CD8-positive, alpha-beta memory T cell (primary cell): ENCODE data around the gene SSR3. TPM values are rescaled to one million over a fixed set of nuclear protein-coding genes. Genes with fewer than 3 reads are reported as not detected.
"Not testable (repeated sequence)": the region's sequence is repeated elsewhere in the genome, so short reads cannot be mapped to it uniquely, and the experiment has no call there.

ENCODE experiments used
- CTCF ChIA-PET: fragments of 350-600 bp; sonication (Branson Sonifier 250); formaldehyde crosslinking; loops from one replicate; lab custom pipeline; 2021; ENCODE audit warnings: antibody characterized with exemption; lab: Charles Lee
- POLR2A ChIA-PET: fragments of 350-600 bp; sonication (Branson Sonifier 250); formaldehyde crosslinking; loops from one replicate; lab custom pipeline; 2021; ENCODE audit warnings: antibody characterized with exemption; lab: Charles Lee
- DNase-seq, 5 donors: peaks; one replicate each; pipeline versions ENCODE4 v3.0.0 to v3.0.0-alpha.2; 2020 to 2022; ENCODE audit warnings: mixed read lengths in 1 of 5
- H3K27ac ChIP-seq: one replicate; pipeline ENCODE4 v1.7.0; 2013; ENCODE audit warnings: low read depth, mild to moderate bottlenecking, low read length, moderate library complexity
- H3K27me3 ChIP-seq: 2 replicates; pipeline ENCODE4 v1.7.0; 2013; ENCODE audit warnings: low read length, mild to moderate bottlenecking; ENCODE audit not compliant: insufficient read depth, poor library complexity, severe bottlenecking
- H3K36me3 ChIP-seq: 2 replicates; pipeline ENCODE4 v1.7.0; 2013; ENCODE audit warnings: mild to moderate bottlenecking, low read length, moderate library complexity; ENCODE audit not compliant: insufficient read depth
- H3K4me1 ChIP-seq: 2 replicates; pipeline ENCODE4 v1.7.0; 2013; ENCODE audit warnings: mild to moderate bottlenecking, low read length, moderate library complexity; ENCODE audit not compliant: insufficient read depth
- H3K4me3 ChIP-seq: 2 replicates; pipeline ENCODE4 v1.7.0; 2013; ENCODE audit warnings: mild to moderate bottlenecking, low read length
- H3K9me3 ChIP-seq: 2 replicates; pipeline ENCODE4 v1.7.0; 2013; ENCODE audit warnings: mild to moderate bottlenecking, low read length
- H3K27ac Mint-ChIP-seq, 8 donors: one replicate each; pipeline ENCODE4 v1.8.0; 2020 to 2021; ENCODE audit warnings: mixed read lengths in 8 of 8, mild to moderate bottlenecking in 6 of 8, inconsistent platforms in 3 of 8, moderate library complexity in 3 of 8
- H3K27me3 Mint-ChIP-seq, 2 donors: one replicate each; pipeline ENCODE4 v1.8.0; 2020 to 2021; ENCODE audit warnings: mixed read lengths in 2 of 2, mild to moderate bottlenecking in 1 of 2, moderate library complexity in 1 of 2
- H3K36me3 Mint-ChIP-seq, 3 donors: one replicate each; pipeline ENCODE4 v1.8.0; 2020 to 2021; ENCODE audit warnings: mixed read lengths in 3 of 3, inconsistent platforms in 1 of 3, mild to moderate bottlenecking in 1 of 3
- H3K4me1 Mint-ChIP-seq, 3 donors: one replicate each; pipeline ENCODE4 v1.8.0; 2020 to 2021; ENCODE audit warnings: mixed read lengths in 3 of 3, inconsistent platforms in 1 of 3, mild to moderate bottlenecking in 1 of 3
- H3K4me3 Mint-ChIP-seq, 7 donors: one replicate each; pipeline ENCODE4 v1.8.0; 2020 to 2021; ENCODE audit warnings: mixed read lengths in 7 of 7, mild to moderate bottlenecking in 6 of 7, moderate library complexity in 4 of 7, inconsistent platforms in 2 of 7
- H3K9me3 Mint-ChIP-seq, 5 donors: one replicate each; pipeline ENCODE4 v1.8.0; 2020 to 2022; ENCODE audit warnings: mixed read lengths in 5 of 5, mild to moderate bottlenecking in 3 of 5, moderate library complexity in 2 of 5, inconsistent platforms in 1 of 5
- polyA plus RNA-seq: library from polyadenylated mRNA; unstranded; fragments of 300-500 nt; fragmentation: Illumina TruSeq; gene quantifications from one replicate; pipeline ENCODE4 v1.2.3, GENCODE V29; 2021
- total RNA-seq, 2 experiments: library from RNA; stranded (reverse); gene quantifications; one replicate each; pipeline ENCODE4 v1.2.3, GENCODE V29; 2021

Gene SSR3
- total and polyA plus RNA-seq, 3 experiments from 2014 or later: 144 to 175 (median 171) TPM

DNA sequence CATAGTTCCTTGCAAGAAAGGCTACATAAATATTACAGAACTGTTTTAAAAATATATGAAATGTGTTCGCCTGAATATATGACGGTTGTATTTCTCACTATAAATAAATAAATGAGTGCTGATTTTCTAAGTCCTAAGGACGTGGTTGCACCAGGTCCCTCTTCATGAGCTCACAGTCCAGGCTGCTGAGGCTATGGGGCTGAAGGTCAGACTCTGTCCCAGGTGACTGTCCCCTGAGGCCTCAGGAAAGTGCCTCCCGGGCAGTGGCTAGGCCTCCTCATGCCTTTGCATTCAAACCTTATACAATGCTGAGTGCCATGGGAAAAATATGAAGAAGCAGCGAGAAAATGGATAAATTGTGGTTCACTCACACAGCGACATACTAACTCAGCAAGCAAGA lies 43.5 kb upstream of the SSR3 start:
- POLR2A ChIA-PET: no interaction called here

DNA sequence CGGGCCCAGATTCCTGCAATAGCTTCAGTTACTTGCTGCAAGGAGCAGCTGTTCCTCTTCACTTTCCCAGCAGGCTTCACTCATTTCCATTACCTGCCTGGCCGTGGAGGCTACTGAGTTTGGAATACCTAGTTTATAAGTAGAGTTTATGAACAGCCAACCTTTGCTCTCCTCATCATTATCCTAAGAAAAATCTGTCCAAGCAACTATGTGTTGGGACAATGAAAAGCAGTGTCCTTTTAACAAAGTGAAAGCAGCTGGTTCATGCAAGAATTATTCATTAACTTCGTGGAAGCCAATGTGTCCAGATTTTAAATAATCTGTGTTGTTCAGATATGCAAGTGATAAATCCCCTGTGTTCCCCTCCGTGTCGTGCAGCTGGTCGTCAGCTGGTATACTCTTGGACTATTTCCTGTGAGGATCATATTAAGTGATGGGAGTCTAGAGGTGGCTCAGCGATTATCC lies 39.3 kb upstream of the SSR3 start:
- no peaks in the 10 kb centered on the region for H3K4me1 Mint-ChIP-seq
- no peaks in the 10 kb centered on the region for H3K4me1 ChIP-seq
- no peak overlapping the region for H3K27ac ChIP-seq
- no peak overlapping the region for H3K4me3 ChIP-seq
- peaks cover 0 to 5% (median 0%) of the 10 kb centered on the region in 5 donors for H3K9me3 Mint-ChIP-seq
- no peaks in the 10 kb centered on the region for H3K27me3 ChIP-seq
- no peaks in the 10 kb centered on the region for H3K36me3 ChIP-seq
- DNase-seq: no peak
- H3K36me3 Mint-ChIP-seq: peaks cover 0 to 10% (median 0%) of the 10 kb centered on the region in 3 donors
- H3K27ac Mint-ChIP-seq: no peak overlapping the region
- H3K27me3 Mint-ChIP-seq: peaks cover 6 to 30% of the 10 kb centered on the region in 2 donors
- H3K9me3 ChIP-seq: no peaks in the 10 kb centered on the region
- CTCF ChIA-PET: no interaction called here
- POLR2A ChIA-PET: no interaction called here
- H3K4me3 Mint-ChIP-seq: no peak overlapping the region

More for the DNA sequence above, 43.5 kb upstream of the SSR3 start:
- peaks cover 3 to 29% of the 10 kb centered on the region in 2 donors for H3K27me3 Mint-ChIP-seq
- H3K36me3 ChIP-seq: no peaks in the 10 kb centered on the region
- H3K9me3 Mint-ChIP-seq: no peaks in the 10 kb centered on the region
- no peaks in the 10 kb centered on the region for H3K9me3 ChIP-seq
- peaks cover 0 to 8% (median 7%) of the 10 kb centered on the region in 3 donors for H3K4me1 Mint-ChIP-seq
- DNase-seq: no peak
- H3K27ac ChIP-seq: no peak overlapping the region
- CTCF ChIA-PET: no interaction called here
- H3K27ac Mint-ChIP-seq: no peak overlapping the region
- H3K4me3 ChIP-seq: no peak overlapping the region
- H3K27me3 ChIP-seq: no peaks in the 10 kb centered on the region
- H3K36me3 Mint-ChIP-seq: peaks cover 0 to 6% (median 0%) of the 10 kb centered on the region in 3 donors
- H3K4me1 ChIP-seq: no peaks in the 10 kb centered on the region
- H3K4me3 Mint-ChIP-seq: no peak overlapping the region

DNA sequence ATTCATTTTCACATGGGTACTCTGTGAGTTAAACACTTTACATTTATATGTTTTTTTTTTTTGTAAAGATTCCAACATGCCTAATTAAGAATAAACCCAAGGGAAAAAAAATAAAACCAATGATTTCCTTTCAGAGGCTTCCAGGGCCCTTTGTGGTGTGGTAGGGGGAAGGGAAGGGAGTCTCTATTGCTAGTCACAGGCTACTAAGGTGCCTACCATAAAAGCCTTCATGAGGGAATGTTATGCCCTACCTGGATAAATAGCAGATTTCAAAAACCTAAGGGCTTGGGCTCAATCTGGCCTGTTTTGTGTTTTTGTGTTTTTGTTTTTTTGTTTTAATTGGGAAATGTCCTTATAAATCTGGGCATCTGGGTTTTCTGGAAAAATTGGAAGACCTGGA lies 38.9 kb upstream of the SSR3 start:
- H3K9me3 Mint-ChIP-seq: peaks cover 0 to 5% (median 0%) of the 10 kb centered on the region in 5 donors
- no peaks in the 10 kb centered on the region for H3K36me3 ChIP-seq
- no peaks in the 10 kb centered on the region for H3K4me1 ChIP-seq
- H3K4me3 ChIP-seq: no peak overlapping the region
- no peaks in the 10 kb centered on the region for H3K27me3 ChIP-seq
- no peaks in the 10 kb centered on the region for H3K4me1 Mint-ChIP-seq
- no peak for DNase-seq
- CTCF ChIA-PET: no interaction called here
- H3K36me3 Mint-ChIP-seq: peaks cover 0 to 10% (median 0%) of the 10 kb centered on the region in 3 donors
- H3K9me3 ChIP-seq: no peaks in the 10 kb centered on the region
- no peak overlapping the region for H3K27ac Mint-ChIP-seq
- H3K4me3 Mint-ChIP-seq: no peak overlapping the region
- no peak overlapping the region for H3K27ac ChIP-seq
- POLR2A ChIA-PET: no interaction called here
- peaks cover 6 to 32% of the 10 kb centered on the region in 2 donors for H3K27me3 Mint-ChIP-seq

DNA sequence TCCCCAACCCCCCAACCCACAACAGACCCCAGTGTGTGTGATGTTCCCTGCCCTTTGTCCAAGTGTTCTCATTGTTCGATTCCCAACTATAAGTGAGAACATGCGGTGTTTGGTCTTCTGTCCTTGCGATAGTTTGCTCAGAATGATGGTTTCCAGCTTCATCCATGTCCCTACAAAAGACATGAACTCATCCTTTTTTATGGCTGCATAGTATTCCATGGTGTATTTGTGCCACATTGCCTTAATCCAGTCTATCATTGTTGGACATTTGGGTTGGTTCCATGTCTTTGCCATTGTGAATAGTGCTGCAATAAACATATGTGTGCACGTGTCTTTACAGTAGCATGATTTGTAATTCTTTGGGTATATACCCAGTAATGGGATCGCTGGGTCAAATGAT lies 34.9 kb upstream of the SSR3 start:
- H3K9me3 Mint-ChIP-seq, H3K27ac Mint-ChIP-seq, H3K4me3 Mint-ChIP-seq, H3K36me3 Mint-ChIP-seq, H3K9me3 ChIP-seq, H3K27me3 ChIP-seq, H3K4me1 ChIP-seq, H3K36me3 ChIP-seq, H3K4me3 ChIP-seq, H3K27me3 Mint-ChIP-seq, CTCF ChIA-PET, POLR2A ChIA-PET, H3K4me1 Mint-ChIP-seq, H3K27ac ChIP-seq, DNase-seq: not testable (repeated sequence)

DNA sequence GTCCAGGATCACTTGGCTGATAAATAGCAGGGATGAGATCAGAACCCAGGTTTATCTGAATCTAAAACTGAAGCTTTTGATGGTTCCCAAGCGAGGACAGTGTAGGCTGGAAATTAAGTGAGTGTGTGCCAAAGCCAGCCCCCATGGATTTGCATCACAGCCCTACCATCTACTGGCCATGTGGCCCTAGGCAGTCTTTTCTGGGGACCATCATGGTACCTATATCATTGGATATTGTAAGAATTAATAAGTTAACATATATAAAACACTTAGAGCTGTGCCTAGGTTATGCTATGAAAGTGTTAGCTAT lies 32.8 kb upstream of the SSR3 start:
- Histone ChIP-seq H3K36me3 (no peaks in the 10 kb centered on the region), H3K4me3 (no peak overlapping the region), H3K27me3 (no peaks in the 10 kb centered on the region), H3K9me3 (no peaks in the 10 kb centered on the region), H3K4me1 (no peaks in the 10 kb centered on the region), H3K27ac (no peak overlapping the region)
- Mint-ChIP-seq H3K36me3 (peaks cover 0 to 4% (median 0%) of the 10 kb centered on the region in 3 donors), H3K27me3 (peaks cover 3% of the 10 kb centered on the region in 2 donors), H3K4me1 (peaks cover 0 to 4% (median 3%) of the 10 kb centered on the region in 3 donors), H3K4me3 (no peak overlapping the region), H3K9me3 (peaks cover 0 to 5% (median 0%) of the 10 kb centered on the region in 5 donors), H3K27ac (no peak overlapping the region)
- DNase-seq: no peak
- POLR2A ChIA-PET: no interaction called here
- CTCF ChIA-PET: no interaction called here

DNA sequence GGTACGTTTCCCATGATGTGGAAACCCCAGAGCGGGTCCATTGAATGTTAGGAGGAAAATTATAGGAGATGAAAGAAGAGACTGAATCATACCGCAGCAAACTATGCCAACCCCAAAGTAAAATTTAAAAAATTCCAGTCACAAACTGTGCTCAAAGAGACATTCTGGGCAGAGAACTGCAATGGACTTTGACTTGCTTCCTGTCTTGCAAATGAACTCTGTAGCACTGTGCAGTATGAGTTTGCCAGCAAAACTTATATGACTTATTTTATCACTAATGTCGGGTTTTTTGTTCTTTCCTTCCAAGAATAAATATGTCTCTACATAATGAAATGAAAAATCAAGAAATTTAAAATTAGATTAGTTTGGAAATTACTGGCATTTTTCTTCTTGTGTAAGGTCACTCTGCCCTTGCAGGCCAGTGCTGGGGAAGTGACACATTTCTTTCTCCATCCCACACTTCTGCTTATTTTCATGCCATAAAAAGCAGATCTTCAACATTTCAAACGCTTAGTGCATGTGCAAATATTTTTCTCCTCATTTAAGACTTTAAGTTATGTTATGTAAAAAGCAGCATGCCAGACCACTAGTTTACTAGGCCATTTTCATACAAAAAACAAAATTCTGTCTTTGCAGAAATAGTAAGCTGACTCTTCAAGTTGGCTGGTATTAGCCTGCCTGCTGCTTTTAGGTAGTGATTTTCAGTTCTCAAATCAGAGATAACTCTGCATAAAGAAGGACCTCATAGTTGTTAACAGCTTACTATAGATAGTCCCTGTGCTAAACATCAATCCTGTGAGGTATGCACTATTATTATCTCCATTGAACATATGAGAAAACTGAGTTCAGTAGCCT lies 32.2 kb upstream of the SSR3 start:
- H3K27me3 Mint-ChIP-seq: peaks cover 3% of the 10 kb centered on the region in 2 donors
- H3K4me3 Mint-ChIP-seq: no peak overlapping the region
- no peak overlapping the region for H3K27ac Mint-ChIP-seq
- Histone ChIP-seq H3K27me3 (no peaks in the 10 kb centered on the region), H3K4me1 (no peaks in the 10 kb centered on the region), H3K27ac (no peak overlapping the region), H3K4me3 (no peak overlapping the region), H3K9me3 (no peaks in the 10 kb centered on the region), H3K36me3 (no peaks in the 10 kb centered on the region)
- ChIA-PET CTCF (no interaction called here), POLR2A (no interaction called here)
- peaks cover 0 to 5% (median 0%) of the 10 kb centered on the region in 5 donors for H3K9me3 Mint-ChIP-seq
- no peak for DNase-seq
- peaks cover 0 to 7% (median 0%) of the 10 kb centered on the region in 3 donors for H3K36me3 Mint-ChIP-seq
- H3K4me1 Mint-ChIP-seq: peaks cover 0 to 4% (median 3%) of the 10 kb centered on the region in 3 donors

DNA sequence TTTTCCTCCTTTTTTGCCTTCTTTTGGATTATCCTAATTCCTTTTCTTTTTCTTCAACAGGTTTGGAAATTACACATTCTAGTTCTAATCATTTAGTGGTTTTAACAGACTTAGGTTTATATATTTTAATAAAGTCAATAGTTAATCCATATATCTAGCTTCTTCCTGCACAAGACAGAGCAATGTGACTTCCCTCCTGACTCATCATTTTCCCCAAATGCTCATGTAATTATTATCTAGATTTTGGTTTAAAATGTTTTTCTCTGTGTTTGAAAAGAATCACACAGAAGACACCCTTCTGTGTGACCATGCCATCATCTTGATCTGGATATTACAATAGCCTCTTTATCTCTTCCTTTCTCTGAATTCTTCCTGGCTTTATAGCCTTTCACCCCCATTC lies 28.6 kb upstream of the SSR3 start:
- H3K36me3 Mint-ChIP-seq: peaks cover 0 to 3% (median 0%) of the 10 kb centered on the region in 3 donors
- no peaks in the 10 kb centered on the region for H3K9me3 ChIP-seq
- ChIA-PET CTCF (no interaction called here), POLR2A (no interaction called here)
- no peak overlapping the region for H3K27ac Mint-ChIP-seq
- H3K27ac ChIP-seq: no peak overlapping the region
- no peaks in the 10 kb centered on the region for H3K36me3 ChIP-seq
- no peaks in the 10 kb centered on the region for H3K9me3 Mint-ChIP-seq
- no peak overlapping the region for H3K4me3 ChIP-seq
- H3K4me3 Mint-ChIP-seq: no peak overlapping the region
- peaks cover 5 to 14% of the 10 kb centered on the region in 2 donors for H3K27me3 Mint-ChIP-seq
- no peaks in the 10 kb centered on the region for H3K4me1 ChIP-seq
- DNase-seq: no peak
- no peaks in the 10 kb centered on the region for H3K27me3 ChIP-seq
- H3K4me1 Mint-ChIP-seq: peaks cover 0 to 4% (median 3%) of the 10 kb centered on the region in 3 donors

DNA sequence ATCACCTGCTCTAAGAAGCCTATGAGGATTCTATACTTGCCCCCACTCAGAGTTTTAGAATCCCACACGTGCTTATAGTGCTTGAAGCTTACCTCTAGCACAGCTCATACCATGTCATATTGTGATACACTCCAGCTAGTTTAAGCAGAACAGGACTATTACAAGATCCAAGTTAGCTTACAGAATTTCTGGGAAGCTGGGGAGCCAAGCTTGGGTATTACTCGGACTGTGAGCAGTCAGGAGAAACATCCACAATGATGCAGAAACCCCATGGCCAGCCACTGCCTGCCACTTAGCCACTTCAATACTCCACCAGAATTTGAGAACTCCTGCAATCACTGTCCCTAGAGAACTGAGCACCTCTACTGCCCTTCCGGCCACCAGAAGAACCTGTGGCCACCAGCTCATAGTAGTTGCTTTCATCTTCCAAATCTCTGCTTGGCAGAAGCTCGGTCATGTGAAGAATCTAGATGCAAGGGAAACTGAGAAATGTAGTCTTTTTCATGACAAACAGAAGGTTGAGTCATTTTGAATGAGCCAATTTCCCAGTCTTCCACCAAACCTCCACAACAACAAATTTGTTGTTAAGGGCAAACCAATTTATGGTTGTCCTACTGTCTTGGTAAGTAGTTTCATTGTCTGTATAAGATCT lies 27.7 kb upstream of the SSR3 start:
- no peaks in the 10 kb centered on the region for H3K27me3 ChIP-seq
- H3K9me3 Mint-ChIP-seq: no peaks in the 10 kb centered on the region
- DNase-seq: no peak
- H3K27ac ChIP-seq: no peak overlapping the region
- no peak overlapping the region for H3K4me3 ChIP-seq
- no peaks in the 10 kb centered on the region for H3K4me1 ChIP-seq
- peaks cover 0 to 3% (median 0%) of the 10 kb centered on the region in 3 donors for H3K36me3 Mint-ChIP-seq
- ChIA-PET POLR2A (no interaction called here), CTCF (no interaction called here)
- no peaks in the 10 kb centered on the region for H3K9me3 ChIP-seq
- no peak overlapping the region for H3K4me3 Mint-ChIP-seq
- H3K27ac Mint-ChIP-seq: no peak overlapping the region
- peaks cover 5 to 16% of the 10 kb centered on the region in 2 donors for H3K27me3 Mint-ChIP-seq
- no peaks in the 10 kb centered on the region for H3K36me3 ChIP-seq
- H3K4me1 Mint-ChIP-seq: peaks cover 0 to 4% (median 3%) of the 10 kb centered on the region in 3 donors
